ENCODE results near the gene PRB4. TPM values are rescaled to one million over a fixed set of nuclear protein-coding genes. Genes with fewer than 3 reads are reported as not detected.
"Not testable (repeated sequence)": the region's sequence is repeated elsewhere in the genome, so short reads cannot be mapped to it uniquely, and the experiment has no call there.

PRB4 gene
- not detected for polyA plus RNA-seq

DNA sequence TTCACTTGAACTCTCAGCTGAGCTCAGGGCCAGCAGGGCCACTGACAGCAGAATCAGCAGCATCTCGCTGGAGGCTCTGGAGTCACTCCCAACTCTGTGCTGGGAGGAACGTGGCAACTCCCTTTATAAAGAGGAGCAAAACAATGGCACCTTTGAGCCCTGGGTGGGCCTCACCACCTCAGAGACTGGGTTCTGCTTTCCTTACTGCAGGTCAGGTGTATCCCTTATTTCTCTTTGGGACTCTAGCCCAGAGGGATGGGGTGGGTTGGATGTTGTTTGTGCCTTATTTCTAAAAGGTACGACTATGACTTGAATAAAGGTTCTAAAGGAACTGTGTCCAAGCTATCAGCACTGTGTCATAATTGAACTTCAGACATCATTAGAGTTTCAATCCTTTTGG is at the start of gene PRB4:
Gene PRB4, minus strand, starts transcription at position 101 of the 400 bp plus-strand sequence. Its CDS starts 38 bp downstream, at position 63.
- DNase-seq = no peak
- Mint-ChIP-seq H3K36me3 (peaks cover 0 to 13% (median 11%) of the 10 kb centered on the region in 3 donors), H3K9me3 (peaks cover 0 to 35% (median 6%) of the 10 kb centered on the region in 6 donors), H3K4me1 (no peaks in the 10 kb centered on the region), H3K4me3 (no peak within 1 kb of the TSS), H3K27ac (no peak within 1 kb of the TSS), H3K27me3 (ENCODE audit: low read depth in 3 of 3) (peaks cover 5 to 10% (median 6%) of the 10 kb centered on the region in 3 donors)

DNA sequence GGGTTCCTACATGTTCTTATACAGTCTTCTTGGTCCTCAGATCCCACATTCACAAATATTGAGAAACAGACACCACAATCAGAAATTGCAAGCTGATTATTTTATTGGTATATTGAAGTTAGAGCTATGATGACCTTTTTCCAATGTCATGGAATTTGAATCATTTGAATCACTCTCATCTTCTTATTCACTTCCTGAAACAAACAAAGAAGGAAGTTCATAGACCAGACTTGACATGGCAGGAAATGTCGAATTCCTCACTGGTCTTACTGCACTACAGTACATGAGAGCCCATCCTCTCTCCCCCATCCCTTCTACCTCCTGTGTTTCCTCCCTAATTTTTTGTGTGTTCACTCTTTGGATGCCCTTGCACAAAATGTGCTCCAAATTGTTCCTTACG is 41.5 kb upstream of the PRB4 start:
- DNase-seq; H3K9me3 Mint-ChIP-seq; H3K36me3 Mint-ChIP-seq; H3K4me3 Mint-ChIP-seq; H3K27me3 Mint-ChIP-seq (ENCODE audit: low read depth in 3 of 3); H3K27ac Mint-ChIP-seq; H3K4me1 Mint-ChIP-seq: not testable (repeated sequence)

GRCh38 chr12:11348439-11348838 is 38.2 kb upstream of the PRB4 start:
- Mint-ChIP-seq H3K9me3 (peaks cover 0 to 4% (median 0%) of the 10 kb centered on the region in 6 donors), H3K4me3 (no peak overlapping the region), H3K36me3 (peaks cover 0 to 4% (median 4%) of the 10 kb centered on the region in 3 donors), H3K27me3 (ENCODE audit: low read depth in 3 of 3) (no peaks in the 10 kb centered on the region), H3K27ac (no peak overlapping the region), H3K4me1 (no peaks in the 10 kb centered on the region)
- no peak for DNase-seq

DNA sequence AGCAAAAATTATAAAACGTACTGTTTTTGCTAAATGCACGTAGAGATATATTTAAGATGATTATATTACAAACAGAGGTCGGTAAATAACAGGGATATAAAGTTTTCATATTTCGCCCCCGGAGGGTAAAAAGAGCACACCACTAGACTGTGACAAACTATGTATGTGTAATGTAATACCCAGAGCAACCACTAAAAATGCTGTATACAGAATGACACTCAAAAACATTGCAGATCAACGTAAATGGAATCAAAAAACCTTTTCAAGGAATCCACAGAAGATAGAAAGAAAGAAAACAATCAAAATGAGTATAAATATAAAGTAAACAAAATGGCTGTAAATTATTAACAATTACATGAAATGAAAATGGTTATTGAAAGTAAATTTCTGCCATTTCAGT is 37.6 kb upstream of the PRB4 start:
- no peak for DNase-seq
- H3K27ac Mint-ChIP-seq = no peak overlapping the region
- no peaks in the 10 kb centered on the region for H3K27me3 Mint-ChIP-seq (ENCODE audit: low read depth in 3 of 3)
- H3K36me3 Mint-ChIP-seq = peaks cover 0 to 4% (median 4%) of the 10 kb centered on the region in 3 donors
- H3K4me3 Mint-ChIP-seq = no peak overlapping the region
- no peaks in the 10 kb centered on the region for H3K4me1 Mint-ChIP-seq
- peaks cover 0 to 7% (median 0%) of the 10 kb centered on the region in 6 donors for H3K9me3 Mint-ChIP-seq

- Mint-ChIP-seq H3K9me3 (peaks cover 0 to 12% (median 0%) of the 10 kb centered on the region in 6 donors), H3K4me3 (no peak overlapping the region), H3K27me3 (ENCODE audit: low read depth in 3 of 3) (peaks cover 0 to 2% (median under 1%) of the 10 kb centered on the region in 3 donors), H3K27ac (no peak overlapping the region), H3K4me1 (no peaks in the 10 kb centered on the region), H3K36me3 (peaks cover 0 to 8% (median 0%) of the 10 kb centered on the region in 3 donors)
- DNase-seq = no peak
Measured at GRCh38 chr12:11344500-11344899, 34.3 kb upstream of the PRB4 start.

- Mint-ChIP-seq H3K9me3 (peaks cover 0 to 13% (median 2%) of the 10 kb centered on the region in 6 donors), H3K4me3 (no peak overlapping the region), H3K36me3 (no peaks in the 10 kb centered on the region), H3K27me3 (ENCODE audit: low read depth in 3 of 3) (peaks cover 0 to 3% (median 0%) of the 10 kb centered on the region in 3 donors), H3K4me1 (no peaks in the 10 kb centered on the region), H3K27ac (no peak overlapping the region)
- DNase-seq = no peak
Measured at GRCh38 chr12:11324426-11324825, 14.2 kb upstream of the PRB4 start.

DNA sequence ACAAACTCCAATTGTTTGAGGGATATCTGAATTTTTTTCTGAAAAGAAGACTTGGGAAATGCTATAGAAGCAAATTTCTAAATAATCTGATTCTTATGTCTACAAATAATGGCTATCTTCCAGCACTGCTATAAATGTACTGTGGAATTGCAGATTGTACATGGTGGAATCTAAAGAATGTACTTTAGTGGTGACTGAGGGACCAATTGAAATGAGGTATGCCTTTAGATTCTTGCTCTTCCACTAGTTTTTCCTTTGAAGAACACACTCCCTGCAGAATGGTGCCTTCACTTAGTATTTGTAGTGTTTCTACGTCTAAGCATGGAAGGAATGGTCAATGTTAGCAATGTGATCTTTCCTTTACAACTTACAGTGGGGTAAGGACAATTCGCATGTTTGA is 11.7 kb upstream of the PRB4 start:
- H3K27me3 Mint-ChIP-seq (ENCODE audit: low read depth in 3 of 3) = peaks cover 0 to 5% (median 0%) of the 10 kb centered on the region in 3 donors
- no peak overlapping the region for H3K4me3 Mint-ChIP-seq
- H3K4me1 Mint-ChIP-seq = no peaks in the 10 kb centered on the region
- DNase-seq = no peak
- no peak overlapping the region for H3K27ac Mint-ChIP-seq
- H3K36me3 Mint-ChIP-seq = peaks cover 0 to 4% (median 0%) of the 10 kb centered on the region in 3 donors
- peaks cover 4 to 26% (median 15%) of the 10 kb centered on the region in 6 donors for H3K9me3 Mint-ChIP-seq

DNA sequence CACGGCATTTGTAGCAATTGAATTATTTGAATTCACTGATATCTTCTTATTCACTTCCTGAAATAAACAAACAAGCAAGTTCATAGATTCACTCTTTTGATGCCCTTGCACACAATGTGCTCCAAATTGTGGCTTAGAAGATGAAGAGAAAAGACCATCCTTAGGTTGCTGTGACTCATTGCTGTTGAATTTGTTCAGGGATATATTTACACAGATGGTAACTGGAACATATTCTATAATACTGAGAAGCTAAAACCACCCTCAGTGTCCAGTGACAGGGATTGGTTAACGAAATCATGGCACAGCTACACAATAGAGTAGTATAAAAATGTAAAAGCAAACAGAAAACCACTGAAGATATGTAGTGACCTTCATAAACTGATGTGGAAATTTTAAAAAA is 3.1 kb downstream of the PRB4 start:
- no peak overlapping the region for H3K4me3 Mint-ChIP-seq
- no peak overlapping the region for H3K27ac Mint-ChIP-seq
- H3K27me3 Mint-ChIP-seq (ENCODE audit: low read depth in 3 of 3) = peaks cover 0 to 10% (median 5%) of the 10 kb centered on the region in 3 donors
- peaks cover 5 to 27% (median 12%) of the 10 kb centered on the region in 6 donors for H3K9me3 Mint-ChIP-seq
- H3K4me1 Mint-ChIP-seq = no peaks in the 10 kb centered on the region
- peaks cover 0 to 8% (median 0%) of the 10 kb centered on the region in 3 donors for H3K36me3 Mint-ChIP-seq
- no peak for DNase-seq

DNA sequence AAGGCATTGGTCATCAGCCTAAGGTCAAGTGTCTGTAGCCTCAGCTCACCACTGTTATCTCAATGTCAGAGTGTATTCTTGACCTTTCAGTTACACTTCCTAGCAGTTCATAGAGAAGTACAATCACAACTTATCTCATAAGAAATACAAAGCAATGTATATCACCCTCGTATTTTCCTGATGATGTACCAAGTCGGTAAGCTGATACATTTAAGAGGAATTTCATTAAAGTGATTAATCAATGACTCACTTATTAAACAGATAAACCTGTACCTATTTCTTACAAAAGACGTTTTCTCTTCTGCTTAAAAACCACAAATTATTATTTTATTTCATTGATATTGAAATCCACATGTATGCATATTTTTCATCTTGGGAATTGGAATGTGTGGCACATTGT is 36.8 kb downstream of the PRB4 start:
- H3K4me1 Mint-ChIP-seq = no peaks in the 10 kb centered on the region
- DNase-seq = no peak

GRCh38 chr12:11269607-11270006 is 40.6 kb downstream of the PRB4 start, which contains the start of gene PRB3:
Gene PRB3, minus strand, starts transcription at chr12:11269707. Its CDS starts 38 bp downstream, at chr12:11269669.
- Mint-ChIP-seq H3K36me3 (peaks cover 0 to 3% (median 0%) of the 10 kb centered on the region in 3 donors), H3K27ac (no peak within 1 kb of the TSS), H3K9me3 (no peaks in the 10 kb centered on the region), H3K4me1 (no peaks in the 10 kb centered on the region), H3K27me3 (ENCODE audit: low read depth in 3 of 3) (peaks cover 0 to 4% (median 0%) of the 10 kb centered on the region in 3 donors), H3K4me3 (no peak within 1 kb of the TSS)
- DNase-seq = no peak

More for the DNA sequence above, 36.8 kb downstream of the PRB4 start:
- peaks cover 0 to 4% (median 2%) of the 10 kb centered on the region in 3 donors for H3K27me3 Mint-ChIP-seq (ENCODE audit: low read depth in 3 of 3)
- H3K36me3 Mint-ChIP-seq = peaks cover 0 to 3% (median 0%) of the 10 kb centered on the region in 3 donors
- no peaks in the 10 kb centered on the region for H3K9me3 Mint-ChIP-seq
- no peak overlapping the region for H3K27ac Mint-ChIP-seq
- H3K4me3 Mint-ChIP-seq = no peak overlapping the region

DNA sequence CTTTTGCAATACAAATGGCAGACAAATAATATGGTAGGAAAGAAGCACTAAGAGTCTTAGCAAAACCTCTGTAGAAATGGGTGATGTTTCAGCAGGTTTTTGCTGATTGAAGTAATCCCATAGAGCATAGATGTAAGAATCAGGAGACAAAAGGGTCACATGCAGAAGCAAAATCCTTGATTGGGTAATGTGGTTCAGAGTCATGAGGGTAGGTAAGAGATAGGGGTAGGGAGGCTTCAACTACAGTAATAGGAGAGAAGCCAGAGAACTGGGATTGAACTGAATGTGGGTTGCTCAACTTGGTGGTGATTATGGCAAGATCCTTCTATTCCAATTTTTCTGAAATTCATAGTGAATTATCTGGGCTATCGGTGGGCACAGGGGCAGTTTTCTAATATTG is 45.7 kb downstream of the PRB4 start:
- Mint-ChIP-seq H3K9me3 (peaks cover 6 to 17% (median 12%) of the 10 kb centered on the region in 6 donors), H3K4me3 (no peak overlapping the region), H3K27me3 (ENCODE audit: low read depth in 3 of 3) (peaks cover 0 to 4% (median 2%) of the 10 kb centered on the region in 3 donors), H3K27ac (no peak overlapping the region), H3K4me1 (no peaks in the 10 kb centered on the region), H3K36me3 (peaks cover 0 to 4% (median 3%) of the 10 kb centered on the region in 3 donors)
- no peak for DNase-seq

Other genes with a start within 250 kb of the PRB4 start
- gene TAS2R46, start 248.1 kb downstream of the PRB4 start, polyA plus RNA-seq = not detected
- gene TAS2R43, start 218.1 kb downstream of the PRB4 start, polyA plus RNA-seq = not detected
- not detected for gene TAS2R30, start 175.8 kb downstream of the PRB4 start, polyA plus RNA-seq
- gene SMIM10L1, start 139.2 kb downstream of the PRB4 start, polyA plus RNA-seq = 10 to 100 TPM in 2 of 3 donors, 1 to 10 TPM in 1; 8.8 to 12.9 (median 12.8) TPM
- gene TAS2R42, start 123.5 kb downstream of the PRB4 start, polyA plus RNA-seq = not detected
- not detected for gene PRB3, start 40.7 kb downstream of the PRB4 start, polyA plus RNA-seq
- not detected for gene PRB2, start 85.1 kb upstream of the PRB4 start, polyA plus RNA-seq